ENCODE data around the gene DDX28.
A peak's percentile ranks its signal among the peaks of the same experiment; 100 is the strongest.
"Not testable (repeated sequence)": the region's sequence is repeated elsewhere in the genome, so short reads cannot be mapped to it uniquely, and the experiment has no call there.

DDX28 gene

DNA sequence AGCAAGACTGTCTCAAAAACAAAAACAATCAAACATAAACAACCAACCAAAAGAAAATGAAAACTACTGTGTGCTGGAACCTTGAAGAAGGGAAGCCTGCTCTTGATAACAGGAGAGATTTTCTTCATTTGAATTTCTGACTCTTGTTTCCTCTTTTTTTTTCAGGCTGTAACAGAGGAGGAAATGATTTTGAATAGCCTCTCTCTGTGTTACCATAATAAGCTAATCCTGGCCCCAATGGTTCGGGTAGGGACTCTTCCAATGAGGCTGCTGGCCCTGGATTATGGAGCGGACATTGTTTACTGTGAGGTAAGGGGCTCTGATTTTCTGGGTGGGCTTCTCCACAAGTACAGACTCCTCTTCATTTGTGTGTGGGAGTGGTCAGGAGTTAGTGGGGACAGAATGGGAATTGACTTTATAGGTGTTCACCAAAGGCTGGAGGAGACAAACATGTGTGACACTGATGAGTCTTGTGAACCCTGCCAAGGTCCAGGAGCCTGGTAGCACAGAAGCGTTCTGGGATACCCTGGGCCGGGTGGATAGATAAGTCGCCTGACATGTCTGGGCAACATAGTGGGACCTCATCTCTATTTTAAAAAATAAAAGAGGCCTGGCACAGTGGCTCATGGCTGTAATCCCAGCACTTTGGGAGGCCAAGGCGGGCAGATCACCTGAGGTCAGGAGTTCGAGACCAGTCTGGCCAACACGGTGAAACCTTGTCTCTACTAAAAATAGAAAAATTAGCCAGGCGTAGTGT lies 15.0 kb upstream of the DDX28 start:
- DNase-seq = no peak

DNA sequence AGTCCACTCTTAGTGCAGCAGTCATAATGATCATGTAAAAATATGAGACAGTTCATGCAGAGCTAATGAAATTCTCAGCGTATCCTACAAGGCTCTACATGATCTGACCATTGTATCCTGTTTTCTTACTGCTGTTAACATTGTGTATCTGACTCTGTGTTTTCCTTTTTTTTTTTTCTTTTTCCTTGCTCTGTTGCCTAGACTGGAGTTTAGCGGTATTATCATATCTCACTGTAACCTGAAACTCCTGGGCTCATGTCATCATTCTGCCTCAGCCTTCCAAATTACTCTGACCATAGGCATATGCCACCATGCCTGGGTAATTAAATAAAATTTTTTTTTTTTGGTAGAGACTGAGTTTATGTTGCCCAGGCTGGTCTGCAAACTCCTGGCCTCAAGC lies 12.2 kb upstream of the DDX28 start:
- no peak for DNase-seq

DNA sequence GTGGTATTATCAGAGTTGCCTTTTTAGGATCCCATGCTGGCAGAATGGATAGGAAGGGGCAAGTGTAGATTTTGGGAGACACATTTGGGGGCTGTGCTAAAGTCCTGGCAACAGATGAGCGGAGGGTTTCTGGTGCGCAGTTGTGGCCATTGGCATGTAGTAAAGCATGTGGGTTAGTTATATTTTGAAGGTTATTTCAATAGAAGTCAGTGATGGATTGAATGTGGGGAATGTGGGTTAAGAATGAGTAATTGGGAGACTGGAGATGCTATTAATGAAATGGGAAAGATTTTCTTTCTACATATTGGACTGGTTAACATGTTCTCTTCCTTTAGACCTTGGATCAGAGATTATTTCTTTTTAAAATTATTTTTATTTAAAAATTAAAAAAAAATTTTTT lies 10.1 kb upstream of the DDX28 start:
- no peak for DNase-seq

GRCh38 chr16:68031951-68032350 lies 8.9 kb upstream of the DDX28 start:
- DNase-seq = no peak

- DNase-seq = not testable (repeated sequence)
Measured at GRCh38 chr16:68030108-68030507, 7.1 kb upstream of the DDX28 start.

GRCh38 chr16:68028996-68029395 lies 6.0 kb upstream of the DDX28 start:
- DNase-seq = no peak

DNA sequence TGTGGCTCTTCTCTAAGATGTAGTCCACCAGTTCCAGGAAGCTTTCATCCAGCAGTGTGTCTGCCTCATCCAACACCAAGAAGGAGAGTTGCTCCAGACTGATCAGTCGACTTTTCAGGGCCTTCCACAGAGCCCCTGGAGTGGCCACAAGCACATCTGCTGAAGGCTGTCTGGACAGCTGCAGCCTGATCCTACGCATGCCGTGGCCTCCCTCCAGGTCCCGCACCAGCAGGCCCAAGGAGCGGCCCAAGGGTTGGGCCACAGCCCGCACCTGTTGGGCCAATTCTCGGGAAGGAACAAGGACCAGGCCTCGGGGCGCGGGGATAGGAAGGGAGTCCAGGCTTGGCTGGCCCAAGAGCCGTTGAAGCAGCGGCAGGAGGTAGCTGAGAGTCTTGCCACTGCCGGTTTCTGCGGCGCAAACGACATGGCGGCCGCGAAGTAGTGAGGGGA lies 729 bp downstream of the DDX28 start:
- DNase-seq = no peak

DNA sequence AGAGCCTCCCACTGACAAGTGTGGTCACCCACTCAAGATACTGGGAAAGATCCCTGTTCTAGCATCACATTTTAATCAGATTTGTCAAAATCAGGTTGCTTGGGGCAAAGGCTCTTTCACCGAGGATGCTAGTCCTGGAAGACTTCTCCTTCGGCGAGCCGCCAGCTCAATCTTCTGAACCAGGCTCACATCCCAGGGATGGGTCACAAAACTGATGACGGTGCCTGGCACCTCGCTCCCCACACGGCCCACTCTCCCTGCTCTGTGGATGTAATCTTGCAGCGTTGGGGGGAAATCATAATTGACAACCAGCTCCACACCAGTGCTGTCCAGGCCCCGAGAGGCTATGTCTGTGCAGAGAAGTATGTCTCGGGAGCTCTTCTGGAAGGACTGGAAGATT lies 1.5 kb downstream of the DDX28 start:
- no peak for DNase-seq

GRCh38 chr16:68019167-68019680 lies 3.8 kb downstream of the DDX28 start:
- DNase-seq = no peak

GRCh38 chr16:68015681-68016080 lies 7.4 kb downstream of the DDX28 start, which contains the start of gene DPEP2NB:
TSS of gene DPEP2NB (minus strand) at chr16:68015911. CDS start at chr16:68015770, 141 bp downstream.
- no peak for DNase-seq

DNA sequence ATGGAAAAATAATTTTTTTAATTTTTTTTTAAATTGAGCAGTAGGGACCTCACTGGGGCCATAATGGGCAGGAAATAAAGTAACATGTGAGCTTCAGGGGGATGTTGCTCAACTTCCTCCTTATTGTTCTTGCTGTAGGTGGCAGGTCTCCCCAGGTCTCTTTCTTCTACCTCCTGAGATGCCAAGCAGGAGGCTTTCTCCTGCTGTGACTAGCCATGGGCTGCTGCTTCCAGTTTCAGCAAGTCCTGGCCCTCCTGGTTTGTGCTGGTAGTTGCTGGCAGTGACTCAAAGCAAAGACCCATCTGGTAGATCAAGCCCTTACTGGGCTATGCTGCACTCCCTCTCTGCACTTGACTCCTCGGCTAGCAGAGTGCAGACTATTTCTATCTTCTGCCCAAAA lies 9.6 kb downstream of the DDX28 start:
- no peak for DNase-seq

DNA sequence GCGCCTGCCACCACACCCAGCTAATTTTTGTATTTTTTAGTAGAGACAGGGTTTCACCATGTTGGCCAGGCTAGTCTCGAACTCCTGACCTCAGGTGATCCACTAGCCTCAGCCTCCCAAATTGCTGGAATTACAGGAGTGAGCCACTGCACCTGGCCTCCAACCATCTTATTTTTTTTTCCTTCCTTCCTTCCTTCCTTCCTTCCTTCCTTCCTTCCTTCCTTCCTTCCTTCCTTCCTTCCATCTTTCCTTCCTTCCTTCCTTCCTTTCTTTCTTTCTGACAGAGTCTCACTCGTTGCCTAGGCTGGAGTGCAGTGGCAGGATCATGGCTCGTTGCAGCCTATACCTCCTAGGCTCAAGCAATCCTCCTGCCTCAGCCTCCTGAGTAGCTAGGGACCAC lies 13.2 kb downstream of the DDX28 start:
- DNase-seq = not testable (repeated sequence)

DNA sequence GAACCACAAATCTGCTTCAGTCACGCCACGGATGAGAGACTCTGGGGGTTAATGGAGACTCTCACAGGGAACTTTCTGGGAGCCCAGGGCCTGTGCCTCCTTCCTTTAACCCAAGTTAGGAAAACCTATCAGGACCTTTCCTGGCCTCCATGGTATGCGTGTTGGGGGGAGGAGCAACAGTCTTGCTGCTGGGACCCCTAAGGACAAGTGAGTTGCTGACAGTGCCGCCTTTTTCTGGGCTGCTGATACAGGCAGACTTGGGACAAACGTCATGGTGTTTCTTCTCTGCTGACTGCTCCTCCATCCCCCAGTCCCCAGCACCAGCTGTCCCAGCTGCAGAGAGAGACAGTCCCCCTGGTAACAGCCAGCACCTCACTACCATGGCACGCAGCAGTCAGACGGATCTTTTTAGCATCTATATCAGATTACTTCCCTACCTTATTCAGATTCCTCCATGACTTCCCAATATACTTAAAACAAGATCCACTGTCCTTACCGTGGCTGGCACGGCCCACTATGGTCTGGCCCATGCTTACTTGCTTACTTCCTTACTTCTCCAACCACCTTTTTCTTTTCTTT lies 13.8 kb downstream of the DDX28 start:
- no peak for DNase-seq

GRCh38 chr16:68005786-68006286 lies 17.2 kb downstream of the DDX28 start:
- DNase-seq = peak; percentile 76

- no peak for DNase-seq
Measured at GRCh38 chr16:68005211-68005610, 17.8 kb downstream of the DDX28 start.

DNA sequence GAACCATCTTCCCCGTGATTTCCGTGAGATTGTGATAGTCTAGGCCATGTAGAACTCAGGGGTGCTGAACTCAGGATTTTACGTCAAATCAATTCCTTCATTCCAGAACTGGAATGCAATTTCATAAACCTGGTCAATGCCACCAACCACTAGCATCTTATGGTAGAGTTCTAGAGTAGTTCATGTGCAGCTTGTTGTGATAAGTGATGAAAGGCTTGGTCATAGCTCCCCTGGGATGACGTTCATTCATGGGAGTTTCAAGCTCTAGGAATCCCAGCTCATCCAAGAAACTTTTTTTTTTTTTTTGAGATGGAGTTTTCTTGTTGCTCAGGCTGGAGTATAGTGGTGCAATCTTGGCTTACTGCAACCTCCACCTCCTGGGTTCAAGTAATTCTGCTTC lies 20.0 kb downstream of the DDX28 start:
- no peak for DNase-seq

DNA sequence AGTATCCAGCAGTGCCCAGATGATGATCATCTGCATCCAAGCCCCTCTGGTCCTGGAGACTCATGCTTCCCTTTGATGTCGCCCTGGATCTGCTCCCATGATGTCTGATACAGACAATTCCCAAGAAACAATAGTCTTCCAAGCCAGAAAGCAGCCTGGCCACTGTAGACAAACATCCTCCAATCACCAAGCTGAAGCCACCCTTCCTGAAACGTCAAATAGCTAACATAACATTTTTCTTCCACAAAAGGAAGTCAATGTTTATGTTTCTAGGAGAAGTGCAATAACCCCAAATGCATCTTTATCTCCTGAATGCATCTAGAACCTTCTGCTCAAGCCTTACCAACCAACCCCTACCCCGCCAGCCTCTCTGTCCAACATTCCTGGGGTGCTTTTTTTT lies 22.6 kb downstream of the DDX28 start:
- no peak for DNase-seq

- DNase-seq = no peak
Measured at GRCh38 chr16:67999985-68000384, 23.0 kb downstream of the DDX28 start.

DNA sequence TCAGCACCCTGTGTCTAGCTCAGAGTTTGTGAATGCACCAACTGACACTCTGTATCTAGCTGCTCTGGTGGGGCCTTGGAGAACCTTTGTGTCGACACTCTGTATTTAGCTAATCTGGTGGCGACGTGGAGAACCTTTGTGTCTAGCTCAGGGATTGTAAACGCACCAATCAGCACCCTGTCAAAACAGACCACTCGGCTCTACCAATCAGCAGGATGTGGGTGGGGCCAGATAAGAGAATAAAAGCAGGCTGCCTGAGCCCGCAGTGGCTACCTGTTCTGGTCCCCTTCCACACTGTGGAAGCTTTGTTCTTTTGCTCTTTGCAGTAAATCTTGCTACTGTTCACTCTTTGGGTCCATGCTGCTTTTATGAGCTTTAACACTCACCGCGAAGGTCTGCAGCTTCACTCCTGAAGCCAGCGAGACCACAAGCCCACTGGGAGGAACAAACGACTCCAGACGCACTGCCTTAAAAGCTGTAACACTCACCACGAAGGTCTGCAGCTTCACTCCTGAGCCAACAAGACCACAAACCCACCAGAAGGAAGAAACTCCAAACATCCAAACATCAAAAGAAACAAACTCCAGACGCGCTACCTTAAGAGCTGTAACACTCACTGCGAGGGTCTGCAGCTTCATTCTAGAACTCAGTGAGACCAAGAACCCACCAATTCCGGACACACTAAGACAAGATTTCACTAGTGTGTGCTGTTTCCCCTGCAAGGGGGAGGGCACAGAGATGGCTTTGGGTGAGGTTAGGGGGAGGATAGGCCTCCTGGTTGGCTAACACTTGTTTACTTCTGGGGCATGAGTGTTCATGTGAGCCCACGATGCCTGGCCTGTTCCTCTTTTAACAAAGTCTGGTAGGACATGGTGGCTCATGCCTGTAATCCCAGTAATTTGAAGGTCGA lies 24.0 kb downstream of the DDX28 start, which contains the start of gene DPEP2:
Gene DPEP2 (minus strand): TSS at position 706 of the 910 bp plus-strand sequence. CDS start 6,272 bp downstream, outside the sequence.
- peak; percentile 70 for DNase-seq

DNA sequence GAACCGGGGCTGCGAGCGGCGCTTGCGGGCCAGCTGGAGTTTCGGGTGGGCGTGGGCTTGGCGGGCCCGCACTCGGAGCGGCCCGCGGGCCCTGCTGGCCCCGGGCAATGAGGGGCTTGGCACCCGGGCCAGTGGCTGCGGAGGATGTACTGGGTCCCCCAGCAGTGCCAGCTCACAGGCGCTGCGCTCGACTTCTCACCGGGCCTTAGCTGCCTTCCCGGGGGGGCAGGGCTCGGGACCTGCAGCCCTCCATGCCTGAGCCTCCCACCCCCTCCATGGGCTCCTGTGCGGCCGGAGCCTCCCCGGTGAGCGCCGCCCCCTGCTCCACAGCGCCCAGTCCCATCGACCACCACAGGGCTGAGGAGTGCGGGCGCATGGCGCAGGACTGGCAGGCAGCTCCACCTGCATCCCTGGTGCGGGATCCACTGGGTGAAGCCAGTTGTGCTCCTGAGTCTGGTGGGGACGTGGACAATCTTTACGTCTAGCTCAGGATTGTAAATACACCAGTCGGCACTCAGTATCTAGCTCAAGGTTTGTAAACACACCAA lies 24.7 kb downstream of the DDX28 start:
- not testable (repeated sequence) for DNase-seq

DNA sequence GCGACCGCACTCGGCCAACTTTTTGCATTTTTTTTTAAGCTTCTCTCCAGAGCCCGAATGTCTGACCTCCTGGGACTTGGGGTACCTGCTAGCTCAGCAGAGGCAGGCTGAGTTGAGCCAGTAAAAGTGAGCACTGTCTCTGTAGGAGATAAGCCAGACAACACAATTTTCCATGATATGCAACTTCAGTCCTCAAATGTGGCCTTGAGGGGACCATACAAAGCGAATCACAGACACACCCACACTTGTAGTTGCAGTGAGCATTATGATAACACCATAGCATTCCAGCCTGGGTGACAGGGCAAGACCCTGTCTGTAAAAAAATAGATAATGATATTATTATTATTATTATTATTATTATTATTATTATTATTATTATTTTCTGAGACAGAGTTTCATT lies 26.4 kb downstream of the DDX28 start:
- DNase-seq = no peak

DNA sequence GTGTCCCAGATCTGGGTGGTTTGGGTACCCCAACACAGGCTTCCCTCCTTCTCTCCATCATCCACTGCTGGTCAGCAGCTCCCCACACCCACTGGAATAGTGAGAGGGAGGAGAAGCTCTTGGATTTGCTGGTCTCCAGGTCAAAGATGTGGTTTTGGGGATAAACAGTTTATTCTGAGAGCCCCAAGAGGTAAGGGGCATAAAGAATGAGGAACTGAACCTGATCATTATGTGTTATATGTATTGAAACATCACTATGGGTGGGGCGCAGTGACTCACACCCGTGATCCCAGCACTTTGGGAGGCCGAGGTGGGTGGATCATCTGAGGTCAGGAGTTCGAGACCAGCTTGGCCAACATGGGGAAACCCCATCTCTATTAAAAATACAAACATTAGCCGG lies 27.6 kb downstream of the DDX28 start:
- DNase-seq = peak; percentile 71

GRCh38 chr16:67994040-67994408 lies 29.0 kb downstream of the DDX28 start:
- DNase-seq = not testable (repeated sequence)

Measured in CD4-positive, alpha-beta T cell treated with Interferon gamma for 1 hour (primary cell).